GM12872 (cell line): ENCODE results near the gene SLC9C2.

Source experiments
- TF ChIP-seq, protein P1 (sequence below): IDR thresholded peaks from 3 replicates; pipeline ENCODE4 v1.5.1; 2011; ENCODE audit warnings: low read depth, mild to moderate bottlenecking, low read length, moderate library complexity; ENCODE audit not compliant: insufficient read depth

SLC9C2 gene

DNA sequence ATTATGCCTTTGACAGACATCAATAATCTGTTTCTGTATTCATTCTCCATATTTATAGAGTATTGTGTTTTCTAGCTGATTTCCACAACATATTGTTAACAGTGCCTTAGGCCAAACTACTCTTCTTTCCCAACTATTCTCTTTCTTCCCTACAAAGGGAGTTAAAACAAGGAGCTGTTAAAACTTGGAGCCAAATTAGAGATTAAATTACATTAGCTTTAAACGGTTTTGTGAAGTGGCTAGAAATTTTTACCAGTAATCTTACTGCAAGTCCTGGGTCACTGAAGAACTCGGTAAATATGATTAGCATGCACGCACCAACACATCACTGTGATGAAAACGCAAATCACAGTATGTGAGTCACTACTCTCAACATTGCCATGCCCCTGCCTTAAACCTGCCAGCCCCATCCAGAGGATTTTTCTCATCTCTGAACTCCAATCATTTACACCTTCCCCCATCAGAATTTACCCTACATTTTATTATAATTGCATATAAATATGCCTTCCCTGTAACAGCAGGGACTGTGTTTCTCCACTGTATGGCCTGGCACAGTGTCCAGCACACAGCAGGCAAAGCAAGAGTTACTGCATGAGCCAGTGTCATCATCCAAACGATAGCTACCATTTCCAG lies 127.2 kb downstream of the SLC9C2 start:
- TF ChIP-seq, protein P1, sequence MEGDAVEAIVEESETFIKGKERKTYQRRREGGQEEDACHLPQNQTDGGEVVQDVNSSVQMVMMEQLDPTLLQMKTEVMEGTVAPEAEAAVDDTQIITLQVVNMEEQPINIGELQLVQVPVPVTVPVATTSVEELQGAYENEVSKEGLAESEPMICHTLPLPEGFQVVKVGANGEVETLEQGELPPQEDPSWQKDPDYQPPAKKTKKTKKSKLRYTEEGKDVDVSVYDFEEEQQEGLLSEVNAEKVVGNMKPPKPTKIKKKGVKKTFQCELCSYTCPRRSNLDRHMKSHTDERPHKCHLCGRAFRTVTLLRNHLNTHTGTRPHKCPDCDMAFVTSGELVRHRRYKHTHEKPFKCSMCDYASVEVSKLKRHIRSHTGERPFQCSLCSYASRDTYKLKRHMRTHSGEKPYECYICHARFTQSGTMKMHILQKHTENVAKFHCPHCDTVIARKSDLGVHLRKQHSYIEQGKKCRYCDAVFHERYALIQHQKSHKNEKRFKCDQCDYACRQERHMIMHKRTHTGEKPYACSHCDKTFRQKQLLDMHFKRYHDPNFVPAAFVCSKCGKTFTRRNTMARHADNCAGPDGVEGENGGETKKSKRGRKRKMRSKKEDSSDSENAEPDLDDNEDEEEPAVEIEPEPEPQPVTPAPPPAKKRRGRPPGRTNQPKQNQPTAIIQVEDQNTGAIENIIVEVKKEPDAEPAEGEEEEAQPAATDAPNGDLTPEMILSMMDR = no peak

- TF ChIP-seq, protein P1 = no peak
These were observed 128.6 kb downstream of the SLC9C2 start for GRCh38 chr1:173474097-173474779.

- TF ChIP-seq, protein P1 = no peak
These were observed 129.3 kb downstream of the SLC9C2 start for GRCh38 chr1:173473599-173474011.

GRCh38 chr1:173470608-173471007 lies 132.3 kb downstream of the SLC9C2 start:
- TF ChIP-seq, protein P1 = no peak

- TF ChIP-seq, protein P1 = no peak
These were observed 133.2 kb downstream of the SLC9C2 start for GRCh38 chr1:173469656-173470055.

GRCh38 chr1:173467426-173467825 lies 135.4 kb downstream of the SLC9C2 start:
- TF ChIP-seq, protein P1 = no peak

- TF ChIP-seq, protein P1 = no peak
These were observed 143.0 kb downstream of the SLC9C2 start for GRCh38 chr1:173459885-173460284.
